Skeletal muscle satellite cell (primary cell): Measurements from ENCODE around the gene TAAR6.
"Not testable (repeated sequence)": the region's sequence is repeated elsewhere in the genome, so short reads cannot be mapped to it uniquely, and the experiment has no call there.

ENCODE experiments used
- H3K27me3 ChIP-seq: 2 replicates; pipeline ENCODE4 v1.7.0; 2013; ENCODE audit warnings: low read length; ENCODE audit not compliant: control insufficient read depth, insufficient read depth
- H3K36me3 ChIP-seq: 2 replicates; pipeline ENCODE4 v1.7.0; 2013; ENCODE audit warnings: mild to moderate bottlenecking, control low read depth, low read length; ENCODE audit not compliant: insufficient read depth
- H3K4me1 ChIP-seq: 2 replicates; pipeline ENCODE4 v1.7.0; 2013; ENCODE audit warnings: low read length; ENCODE audit not compliant: control insufficient read depth, insufficient read depth
- H3K4me2 ChIP-seq: 2 replicates; pipeline ENCODE4 v1.7.0; 2013; ENCODE audit warnings: mild to moderate bottlenecking, low read length
- H3K4me3 ChIP-seq: 2 replicates; pipeline ENCODE4 v1.7.0; 2013; ENCODE audit warnings: low read length
- H3K9ac ChIP-seq: 2 replicates; pipeline ENCODE4 v1.7.0; 2013; ENCODE audit warnings: mild to moderate bottlenecking, low read depth, low read length, moderate library complexity
- H3K9me3 ChIP-seq: replicated peaks from 2 replicates; pipeline ENCODE4 v1.7.0; 2013; ENCODE audit warnings: mild to moderate bottlenecking, control low read depth, low read length

The TAAR6 gene

DNA sequence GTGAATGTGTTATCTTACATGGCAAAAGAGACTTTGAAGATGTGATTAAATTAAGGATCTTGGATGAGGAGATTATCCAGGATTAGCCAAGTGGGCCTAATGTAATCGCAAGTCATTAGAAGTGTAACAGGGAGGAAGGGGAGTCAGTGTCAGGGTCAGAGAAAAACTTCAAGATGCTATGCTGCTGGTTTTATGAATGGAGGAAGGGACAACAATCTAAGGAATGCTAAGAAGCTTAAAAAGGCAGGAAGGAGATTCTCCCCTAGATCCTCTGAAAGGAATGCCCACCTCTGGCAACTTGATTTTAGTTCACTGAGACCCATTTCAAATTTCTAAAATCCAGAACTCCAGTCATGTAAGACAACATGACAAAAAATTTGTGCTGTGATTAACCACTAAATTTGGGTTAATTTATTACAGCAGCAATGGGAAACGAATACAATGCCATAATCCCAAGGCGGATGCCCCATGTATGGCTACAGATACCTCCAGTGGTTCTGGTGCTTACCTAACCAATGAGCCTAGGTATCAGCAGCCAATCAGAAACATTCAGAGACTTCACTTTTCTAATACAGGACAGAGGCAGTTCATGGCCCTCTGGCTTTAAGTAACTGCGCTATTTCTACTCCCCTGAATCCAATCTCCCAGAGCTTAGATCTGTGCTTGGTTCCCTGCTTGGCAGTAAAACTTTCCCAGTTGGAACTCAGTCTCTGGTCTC lies 21.2 kb upstream of the TAAR6 start:
- no peaks in the 10 kb centered on the region for H3K36me3 ChIP-seq
- no peaks in the 10 kb centered on the region for H3K4me1 ChIP-seq
- no peaks in the 10 kb centered on the region for H3K9me3 ChIP-seq
- H3K4me2 ChIP-seq: no peak overlapping the region
- peaks cover 57% of the 10 kb centered on the region for H3K27me3 ChIP-seq
- H3K9ac ChIP-seq: no peak overlapping the region
- H3K4me3 ChIP-seq: no peak overlapping the region

DNA sequence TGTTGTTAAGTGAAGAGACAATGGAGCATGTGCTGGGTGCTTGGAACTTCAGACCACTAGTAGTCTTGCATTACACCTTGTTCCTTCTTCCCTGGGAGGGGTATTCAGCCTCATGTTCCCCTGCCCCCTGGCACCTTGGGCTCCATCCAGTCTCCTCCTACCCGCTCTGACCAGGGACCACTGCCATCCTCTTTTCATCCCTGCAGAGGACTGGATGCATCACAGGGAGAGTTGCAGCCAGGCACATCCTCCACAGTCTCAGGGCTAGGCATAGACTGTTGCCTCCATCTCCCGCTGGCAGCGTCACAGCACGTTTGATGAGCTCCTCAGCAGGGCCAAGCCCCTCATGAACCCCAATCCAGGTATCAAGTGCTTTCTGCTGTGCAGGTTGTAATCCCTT lies 18.9 kb upstream of the TAAR6 start:
- Histone ChIP-seq H3K36me3 (no peaks in the 10 kb centered on the region), H3K9ac (no peak overlapping the region), H3K4me2 (no peak overlapping the region), H3K4me1 (no peaks in the 10 kb centered on the region), H3K27me3 (peaks cover 47% of the 10 kb centered on the region), H3K4me3 (no peak overlapping the region), H3K9me3 (no peaks in the 10 kb centered on the region)

DNA sequence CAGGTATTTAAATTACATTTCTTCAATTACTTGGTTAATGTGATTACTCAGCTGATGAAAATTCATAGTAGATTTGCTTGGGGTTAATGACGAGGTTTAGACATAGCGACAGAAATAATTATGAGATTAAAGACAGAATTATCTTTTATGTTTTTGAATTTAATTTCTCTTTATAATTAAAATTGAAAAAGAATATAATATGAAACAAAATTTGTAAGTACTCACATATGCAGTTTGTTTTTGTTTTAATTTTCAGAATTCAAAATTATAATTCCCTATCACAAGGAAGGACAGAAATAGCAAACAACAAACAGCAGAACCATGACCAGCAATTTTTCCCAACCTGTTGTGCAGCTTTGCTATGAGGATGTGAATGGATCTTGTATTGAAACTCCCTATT lies 17.8 kb upstream of the TAAR6 start, which contains the start of gene TAAR8:
Gene TAAR8 (plus strand): TSS at position 301 of the 400 bp plus-strand sequence. CDS start 21 bp downstream, at position 322.
- Histone ChIP-seq H3K9ac (no peak within 1 kb of the TSS), H3K27me3 (peaks cover 46% of the 10 kb centered on the region), H3K4me1 (no peaks in the 10 kb centered on the region), H3K9me3 (no peaks in the 10 kb centered on the region), H3K36me3 (no peaks in the 10 kb centered on the region), H3K4me3 (no peak within 1 kb of the TSS), H3K4me2 (no peak within 1 kb of the TSS)

DNA sequence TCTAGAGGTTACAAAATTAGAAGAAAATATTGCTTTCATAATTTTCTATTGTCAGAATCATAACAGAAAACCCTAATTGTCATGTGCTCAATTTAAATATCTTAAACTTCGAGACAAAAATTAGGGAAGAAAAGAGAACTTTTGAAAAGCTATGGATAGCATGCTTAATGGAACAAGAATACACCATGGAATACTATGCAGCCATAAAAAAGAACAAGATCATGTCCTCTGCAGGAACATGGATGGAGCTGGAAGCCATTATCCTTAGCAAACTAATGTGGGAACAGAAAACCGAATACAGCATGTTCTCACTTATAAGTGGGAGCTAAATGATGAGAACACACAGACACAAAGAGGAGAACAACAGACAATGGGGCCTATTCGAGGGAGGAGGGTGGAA lies 10.0 kb upstream of the TAAR6 start:
- not testable (repeated sequence) for H3K4me2 ChIP-seq, H3K9ac ChIP-seq, H3K4me3 ChIP-seq, H3K36me3 ChIP-seq, H3K4me1 ChIP-seq, H3K9me3 ChIP-seq
- peaks cover 26% of the 10 kb centered on the region for H3K27me3 ChIP-seq

DNA sequence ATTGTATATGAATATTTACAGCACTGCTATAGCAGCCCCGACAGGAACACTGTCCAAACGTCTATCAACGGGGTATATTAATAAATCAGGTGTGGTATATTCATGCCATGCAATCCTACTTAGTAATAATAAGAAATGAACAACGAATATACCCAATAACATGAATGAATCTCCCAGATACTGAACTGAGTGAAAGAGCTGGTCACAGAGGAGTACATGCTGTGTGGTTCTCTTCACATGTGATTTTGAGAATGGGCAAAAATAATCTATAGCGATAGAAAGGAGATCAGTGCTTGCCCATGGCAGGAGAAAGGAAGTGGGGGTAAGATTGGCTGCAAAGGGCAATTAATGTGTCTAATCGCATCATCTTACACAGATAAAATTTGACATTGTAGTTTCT lies 3.7 kb upstream of the TAAR6 start:
- no peak overlapping the region for H3K9ac ChIP-seq
- peaks cover 46% of the 10 kb centered on the region for H3K27me3 ChIP-seq
- no peaks in the 10 kb centered on the region for H3K4me1 ChIP-seq
- no peak overlapping the region for H3K4me2 ChIP-seq
- no peak overlapping the region for H3K4me3 ChIP-seq
- no peaks in the 10 kb centered on the region for H3K36me3 ChIP-seq
- no peaks in the 10 kb centered on the region for H3K9me3 ChIP-seq

DNA sequence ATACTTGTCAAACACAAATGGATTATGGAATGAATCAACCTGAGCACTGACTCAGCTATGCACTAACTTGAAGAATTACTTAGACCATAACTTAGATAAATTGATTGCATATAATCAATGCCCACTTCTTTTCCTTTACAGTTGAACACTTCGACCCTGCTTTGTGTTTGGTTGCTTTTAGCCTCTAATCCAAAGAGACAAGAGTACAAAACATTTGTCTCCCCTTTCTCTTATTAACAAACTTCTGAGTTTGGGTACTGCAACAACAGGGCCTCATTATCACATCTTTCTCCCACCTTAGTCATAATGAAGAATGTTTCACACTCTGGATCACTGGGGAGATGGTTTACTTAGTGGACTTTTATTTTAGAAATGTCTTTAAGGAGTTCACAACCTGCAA lies 2.6 kb upstream of the TAAR6 start:
- no peak overlapping the region for H3K9ac ChIP-seq
- no peak overlapping the region for H3K4me3 ChIP-seq

DNA sequence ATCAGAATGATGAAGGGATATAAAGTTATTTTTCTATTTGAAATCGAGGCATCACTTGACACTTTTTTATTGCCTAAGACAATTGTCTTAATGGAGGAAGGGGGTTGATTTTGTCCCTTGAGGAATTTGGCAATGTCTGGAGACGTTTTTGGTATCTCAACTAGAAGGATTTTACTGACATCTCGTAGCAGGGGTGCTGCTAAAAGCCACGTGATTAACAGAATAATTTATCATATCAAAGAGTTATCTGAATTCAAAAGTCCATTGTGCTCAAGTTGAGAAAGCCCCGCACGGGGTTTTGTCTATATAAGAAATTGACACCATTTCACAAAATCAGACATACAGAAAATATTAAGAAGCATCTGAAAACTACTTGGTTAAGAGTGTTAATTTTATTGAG lies 1.5 kb upstream of the TAAR6 start:
- Histone ChIP-seq H3K27me3 (peaks cover 54% of the 10 kb centered on the region), H3K9me3 (no peaks in the 10 kb centered on the region), H3K4me3 (no peak overlapping the region), H3K4me2 (no peak overlapping the region), H3K4me1 (no peaks in the 10 kb centered on the region), H3K9ac (no peak overlapping the region), H3K36me3 (no peaks in the 10 kb centered on the region)

More for the DNA sequence above, 2.6 kb upstream of the TAAR6 start:
- Histone ChIP-seq H3K27me3 (peaks cover 49% of the 10 kb centered on the region), H3K4me1 (no peaks in the 10 kb centered on the region), H3K4me2 (no peak overlapping the region), H3K9me3 (no peaks in the 10 kb centered on the region), H3K36me3 (no peaks in the 10 kb centered on the region)

- H3K4me3 ChIP-seq: no peak overlapping the region
- H3K27me3 ChIP-seq: peaks cover 57% of the 10 kb centered on the region
- no peak overlapping the region for H3K4me2 ChIP-seq
- H3K9me3 ChIP-seq: no peaks in the 10 kb centered on the region
- no peaks in the 10 kb centered on the region for H3K4me1 ChIP-seq
- H3K9ac ChIP-seq: no peak overlapping the region
- no peaks in the 10 kb centered on the region for H3K36me3 ChIP-seq
Observed at GRCh38 chr6:132569170-132569569, 952 bp upstream of the TAAR6 start.

DNA sequence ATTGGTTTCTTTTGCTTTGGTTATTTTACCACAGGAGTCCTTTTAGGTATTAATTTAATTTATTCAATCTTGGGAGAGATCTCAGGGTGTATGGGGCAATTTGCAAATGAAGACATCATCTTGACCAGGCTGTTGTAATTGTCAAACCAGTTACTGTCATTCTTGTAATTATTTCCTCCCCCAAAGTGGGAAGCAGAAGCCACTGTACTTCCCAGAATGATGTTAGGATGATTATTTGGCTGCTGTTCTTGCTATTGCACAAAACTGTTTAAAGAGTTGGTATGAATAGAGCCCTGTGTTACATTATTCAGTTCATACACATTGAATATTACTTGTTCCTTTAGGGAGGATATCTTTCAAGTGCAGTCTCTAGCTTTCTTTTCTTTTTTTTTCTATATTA lies 1.7 kb downstream of the TAAR6 start:
- Histone ChIP-seq H3K9ac (no peak overlapping the region), H3K27me3 (peaks cover 64% of the 10 kb centered on the region), H3K4me2 (no peak overlapping the region), H3K4me1 (no peaks in the 10 kb centered on the region), H3K36me3 (no peaks in the 10 kb centered on the region), H3K4me3 (no peak overlapping the region), H3K9me3 (no peaks in the 10 kb centered on the region)

GRCh38 chr6:132584698-132585097 lies 14.6 kb downstream of the TAAR6 start:
- H3K4me1 ChIP-seq: no peaks in the 10 kb centered on the region
- no peak overlapping the region for H3K9ac ChIP-seq
- H3K4me3 ChIP-seq: no peak overlapping the region
- no peaks in the 10 kb centered on the region for H3K9me3 ChIP-seq
- no peaks in the 10 kb centered on the region for H3K36me3 ChIP-seq
- no peak overlapping the region for H3K4me2 ChIP-seq
- peaks cover 35% of the 10 kb centered on the region for H3K27me3 ChIP-seq

DNA sequence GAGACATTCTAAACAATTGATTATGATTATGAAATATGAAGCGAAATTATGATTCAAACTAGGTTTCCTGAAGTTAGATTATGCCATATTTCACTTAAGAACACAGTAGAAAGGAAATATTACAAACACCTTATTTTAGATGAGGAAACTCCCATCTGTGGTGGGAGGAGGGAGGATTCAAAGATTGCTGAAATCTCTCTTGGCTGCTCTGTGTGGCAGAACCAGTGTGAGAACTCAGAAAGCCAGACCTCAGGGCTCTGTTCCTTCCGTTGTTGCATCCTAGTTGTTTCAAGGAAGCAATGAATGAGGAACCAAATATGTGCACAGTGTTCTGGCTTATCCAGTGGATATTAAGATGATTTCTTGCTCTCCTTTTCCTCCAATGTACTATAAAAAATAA lies 17.3 kb downstream of the TAAR6 start:
- Histone ChIP-seq H3K9me3 (no peaks in the 10 kb centered on the region), H3K4me1 (no peaks in the 10 kb centered on the region), H3K27me3 (peaks cover 34% of the 10 kb centered on the region), H3K4me2 (no peak overlapping the region), H3K4me3 (no peak overlapping the region), H3K36me3 (no peaks in the 10 kb centered on the region), H3K9ac (no peak overlapping the region)

GRCh38 chr6:132589454-132589853 lies 19.3 kb downstream of the TAAR6 start, which contains the start of gene TAAR5:
Gene TAAR5 (minus strand): TSS chr6:132589741. CDS start chr6:132589686, 55 bp downstream.
- Histone ChIP-seq H3K4me1 (no peaks in the 10 kb centered on the region), H3K36me3 (no peaks in the 10 kb centered on the region), H3K4me3 (no peak within 1 kb of the TSS), H3K4me2 (no peak within 1 kb of the TSS), H3K27me3 (peaks cover 20% of the 10 kb centered on the region), H3K9me3 (no peaks in the 10 kb centered on the region), H3K9ac (no peak within 1 kb of the TSS)
